HepG2 (cell line): ENCODE measurements around the gene KRTAP10-2.

Source experiments
- RARG ChIP-seq: sonication (generic); formaldehyde crosslinking; IDR thresholded peaks from 2 replicates; pipeline ENCODE4 v1.4.0; 2020; ENCODE audit warnings: low read depth, mild to moderate bottlenecking, missing genetic modification reagents
- TF ChIP-seq, protein P1 (sequence below): sonication (generic); formaldehyde crosslinking; IDR thresholded peaks from 2 replicates; pipeline ENCODE4 v1.4.0; 2020; ENCODE audit warnings: missing genetic modification reagents, borderline replicate concordance

GRCh38 chr21:44520326-44521300 is 30.7 kb downstream of the KRTAP10-2 start:
- TF ChIP-seq, protein P1, sequence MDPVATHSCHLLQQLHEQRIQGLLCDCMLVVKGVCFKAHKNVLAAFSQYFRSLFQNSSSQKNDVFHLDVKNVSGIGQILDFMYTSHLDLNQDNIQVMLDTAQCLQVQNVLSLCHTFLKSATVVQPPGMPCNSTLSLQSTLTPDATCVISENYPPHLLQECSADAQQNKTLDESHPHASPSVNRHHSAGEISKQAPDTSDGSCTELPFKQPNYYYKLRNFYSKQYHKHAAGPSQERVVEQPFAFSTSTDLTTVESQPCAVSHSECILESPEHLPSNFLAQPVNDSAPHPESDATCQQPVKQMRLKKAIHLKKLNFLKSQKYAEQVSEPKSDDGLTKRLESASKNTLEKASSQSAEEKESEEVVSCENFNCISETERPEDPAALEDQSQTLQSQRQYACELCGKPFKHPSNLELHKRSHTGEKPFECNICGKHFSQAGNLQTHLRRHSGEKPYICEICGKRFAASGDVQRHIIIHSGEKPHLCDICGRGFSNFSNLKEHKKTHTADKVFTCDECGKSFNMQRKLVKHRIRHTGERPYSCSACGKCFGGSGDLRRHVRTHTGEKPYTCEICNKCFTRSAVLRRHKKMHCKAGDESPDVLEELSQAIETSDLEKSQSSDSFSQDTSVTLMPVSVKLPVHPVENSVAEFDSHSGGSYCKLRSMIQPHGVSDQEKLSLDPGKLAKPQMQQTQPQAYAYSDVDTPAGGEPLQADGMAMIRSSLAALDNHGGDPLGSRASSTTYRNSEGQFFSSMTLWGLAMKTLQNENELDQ: no peak
- no peak for TF ChIP-seq RARG (CRISPR knock-in tag)
